B cell (primary cell): ENCODE measurements around the gene ATAD3C. TPM values are rescaled to one million over a fixed set of nuclear protein-coding genes. Genes with fewer than 3 reads are reported as not detected.

Experiments
- ATAC-seq: fragments of 200-7000 bp; cut with Tn5 transposase; one replicate; pipeline ENCODE4 v1.10.0; 2021; ENCODE audit warnings: low read depth, mild to moderate bottlenecking, moderate number of reproducible peaks, moderate library complexity
- CTCF ChIA-PET: fragments of 350-600 bp; sonication (Branson Sonifier 250); formaldehyde crosslinking; loops from one replicate; lab custom pipeline; 2021; ENCODE audit warnings: antibody characterized with exemption, inconsistent platforms; lab: Charles Lee
- POLR2A ChIA-PET: fragments of 350-600 bp; sonication (Branson Sonifier 250); formaldehyde crosslinking; loops from one replicate; lab custom pipeline; 2021; ENCODE audit warnings: antibody characterized with exemption; lab: Charles Lee
- DNase-seq: peaks from one replicate; pipeline ENCODE4 v3.0.0; 2013
- H2AFZ ChIP-seq: 2 replicates; pipeline ENCODE4 v1.6.1; 2012; ENCODE audit warnings: mild to moderate bottlenecking, low read depth, low read length; ENCODE audit not compliant: insufficient read depth, poor library complexity, severe bottlenecking
- H3K27ac ChIP-seq, 2 donors: 1 replicate in 1 of 2; 2 replicates in 1 of 2; pipeline ENCODE4 v1.5.1; 2012 to 2013; ENCODE audit warnings: low read length in 2 of 2, mild to moderate bottlenecking in 2 of 2, moderate library complexity in 1 of 2
- H3K27me3 ChIP-seq, 4 experiments: fragments of 200-600 bp in 1 of 4; sonication (generic) in 1 of 4; replicated peaks in 1 of 4; 1 replicate in 2 of 4; 2 replicates in 2 of 4; pipeline versions ENCODE4 v1.6.1 to v1.7.0; 2013 to 2016; ENCODE audit warnings: low read length in 3 of 4, mild to moderate bottlenecking in 2 of 4, mixed read lengths in 1 of 4, moderate library complexity in 1 of 4; ENCODE audit not compliant: insufficient read depth in 4 of 4, control insufficient read depth in 3 of 4; ENCODE audit errors: control extremely low read depth in 1 of 4
- H3K36me3 ChIP-seq, 2 experiments: replicated peaks in 1 of 2; 1 replicate in 1 of 2; 2 replicates in 1 of 2; pipeline versions ENCODE4 v1.6.1 to v1.7.1; 2013; ENCODE audit warnings: low read length in 1 of 2; ENCODE audit not compliant: insufficient read depth in 2 of 2, control insufficient read depth in 1 of 2; ENCODE audit errors: control extremely low read depth in 1 of 2, extremely low read depth in 1 of 2
- H3K4me1 ChIP-seq, 2 donors: fragments of 200-600 bp in 1 of 2; sonication (generic) in 1 of 2; 1 replicate in 1 of 2; 2 replicates in 1 of 2; pipeline versions ENCODE4 v1.5.1 to v1.6.1; 2013 to 2017; ENCODE audit warnings: low read length in 2 of 2; ENCODE audit not compliant: control insufficient read depth in 2 of 2, insufficient read depth in 2 of 2
- H3K4me2 ChIP-seq: replicated peaks from 2 replicates; pipeline ENCODE3; 2012; ENCODE audit warnings: mild to moderate bottlenecking, low read depth, low read length; ENCODE audit not compliant: poor library complexity, severe bottlenecking
- H3K4me3 ChIP-seq, 5 experiments: fragments of 200-600 bp in 1 of 5; sonication (generic) in 1 of 5; 1 replicate in 3 of 5; 2 replicates in 2 of 5; pipeline versions ENCODE4 v1.5.1 to v1.7.0; 2011 to 2016; ENCODE audit warnings: low read length in 4 of 5, mild to moderate bottlenecking in 4 of 5, low read depth in 2 of 5, control low read depth in 1 of 5, moderate library complexity in 1 of 5; ENCODE audit not compliant: insufficient read depth in 1 of 5; ENCODE audit errors: control extremely low read depth in 1 of 5, extremely low read depth in 1 of 5
- H3K79me2 ChIP-seq: fragments of 200-600 bp; sonication (generic); one replicate; pipeline ENCODE4 v1.6.0; 2016; ENCODE audit warnings: low read length; ENCODE audit not compliant: control insufficient read depth, insufficient read depth
- H3K9ac ChIP-seq: fragments of 200-600 bp; sonication (generic); 2 replicates; pipeline ENCODE4 v1.6.1; 2017; ENCODE audit warnings: mild to moderate bottlenecking, low read length, moderate library complexity
- H3K9me3 ChIP-seq, 3 donors: one replicate each; pipeline versions ENCODE4 v1.6.1 to v1.7.1; 2013; ENCODE audit warnings: low read length in 2 of 3; ENCODE audit not compliant: control insufficient read depth in 2 of 3, insufficient read depth in 1 of 3; ENCODE audit errors: control extremely low read depth in 1 of 3
- H4K20me1 ChIP-seq: 2 replicates; pipeline ENCODE4 v1.6.0; 2012; ENCODE audit warnings: mild to moderate bottlenecking, low read length; ENCODE audit not compliant: insufficient read depth, control insufficient read depth, poor library complexity, severe bottlenecking
- H3K27ac Mint-ChIP-seq: one replicate; pipeline ENCODE4 v1.8.0; 2021; ENCODE audit warnings: mixed read lengths
- H3K27me3 Mint-ChIP-seq: one replicate; pipeline ENCODE4 v1.8.0; 2021; ENCODE audit warnings: mixed read lengths
- H3K4me1 Mint-ChIP-seq: one replicate; pipeline ENCODE4 v1.8.0; 2021; ENCODE audit warnings: mixed read lengths
- H3K4me3 Mint-ChIP-seq: one replicate; pipeline ENCODE4 v1.8.0; 2021; ENCODE audit warnings: mixed read lengths
- H3K9me3 Mint-ChIP-seq: one replicate; pipeline ENCODE4 v1.8.0; 2022; ENCODE audit warnings: mixed read lengths; ENCODE audit not compliant: insufficient read depth
- CTCF ChIP-seq: fragments of 200-600 bp; IDR thresholded peaks from one replicate; pipeline ENCODE4 v1.8.0; 2022; ENCODE audit warnings: antibody characterized with exemption, mild to moderate bottlenecking
- EZH2 ChIP-seq: IDR thresholded peaks from 2 replicates; pipeline ENCODE4 v1.6.1; 2012; ENCODE audit warnings: borderline replicate concordance, low read depth, mild to moderate bottlenecking, moderate library complexity, low read length; ENCODE audit not compliant: insufficient read depth, poor library complexity, severe bottlenecking
- WGBS: methylation state at CpG from one replicate; pipeline ENCODE4 v1.1.5; 2013; ENCODE audit warnings: missing lambda C conversion rate; ENCODE audit not compliant: insufficient coverage; 5-methylcytosine and 5-hydroxymethylcytosine counted together
- intact Hi-C: fragments of 100-400 bp; cut with micrococcal nuclease; formaldehyde crosslinking; loops from one replicate; pipeline ENCODE4 v1.10.0; 2022
- polyA plus RNA-seq: library from polyadenylated mRNA; depleted of rRNA; stranded (reverse); fragments of >200 nt; gene quantifications from 2 replicates; pipeline ENCODE4 v1.2.3, GENCODE V29; 2012
- total RNA-seq, 2 donors: library from RNA; stranded (reverse); fragments of 120-200 nt in 1 of 2; gene quantifications; 1 replicate in 1 of 2; 2 replicates in 1 of 2; pipeline versions ENCODE4 v1.2.3 to v1.2.4, GENCODE V29; 2013 to 2022

ATAD3C gene
- total and polyA plus RNA-seq, 2 donors (not counting 1 experiment from before 2014, with no cell fraction given): 0.20 to 1.1 TPM

GRCh38 chr1:1461721-1462317 is 12.3 kb downstream of the ATAD3C start:
- Histone ChIP-seq H2AFZ (peak overlapping the region; percentile 51), H3K27me3 (peaks cover 0 to 16% (median 0%) of the 10 kb centered on the region in 4 experiments), H3K79me2 (no peaks in the 10 kb centered on the region), H3K9ac (peak overlapping the region; percentile 35), H3K4me1 (peaks cover 0 to 12% of the 10 kb centered on the region in 2 donors), H3K27ac (peak overlapping the region in 1 of 2 donors; percentile 3), H3K4me3 (peak overlapping the region in 1 of 5 experiments; percentile 38), H4K20me1 (no peaks in the 10 kb centered on the region), H3K4me2 (peak overlapping the region; percentile 45), H3K9me3 (peaks cover 0 to 4% (median 0%) of the 10 kb centered on the region in 3 donors), H3K36me3 (no peaks in the 10 kb centered on the region)
- intact Hi-C loops: no loop called here
- Mint-ChIP-seq H3K4me1 (peaks cover 2% of the 10 kb centered on the region), H3K27ac (no peak overlapping the region), H3K27me3 (no peaks in the 10 kb centered on the region), H3K9me3 (no peaks in the 10 kb centered on the region), H3K4me3 (peak overlapping the region; percentile 45)
- ChIA-PET CTCF (no interaction called here), POLR2A (interaction anchor here (0.6 kb wide), 1 partner anchor 1186 kb away, joined by 6 read pairs; no protein-coding TSS in a partner anchor)
- TF ChIP-seq EZH2: no peak
- TF ChIP-seq CTCF: no peak
- ATAC-seq (no peak), DNase-seq (no peak)
- WGBS: 81% methylated on average over 17 of the region's 18 CpGs

GRCh38 chr1:1462318-1462966 is 13.0 kb downstream of the ATAD3C start:
- ChIA-PET POLR2A (interaction anchor here (0.6 kb wide), 1 partner anchor 1186 kb away, joined by 6 read pairs; no protein-coding TSS in a partner anchor), CTCF (no interaction called here)
- Histone ChIP-seq H3K4me3 (peak overlapping the region in 3 of 5 experiments; percentile 7 to 38 (median 18)), H3K4me2 (peak overlapping the region; percentile 45), H3K27ac (peak overlapping the region in 1 of 2 donors; percentile 3), H3K9me3 (peaks cover 0 to 4% (median 0%) of the 10 kb centered on the region in 3 donors), H4K20me1 (no peaks in the 10 kb centered on the region), H3K9ac (peak overlapping the region; percentile 35), H3K79me2 (no peaks in the 10 kb centered on the region), H3K4me1 (peaks cover 0 to 12% of the 10 kb centered on the region in 2 donors), H3K27me3 (peaks cover 0 to 16% (median 0%) of the 10 kb centered on the region in 4 experiments), H3K36me3 (no peaks in the 10 kb centered on the region), H2AFZ (peak overlapping the region; percentile 51)
- H3K4me1 Mint-ChIP-seq: peaks cover 2% of the 10 kb centered on the region
- peak; percentile 68 for ATAC-seq
- no peaks in the 10 kb centered on the region for H3K9me3 Mint-ChIP-seq
- WGBS: 68% methylated on average over 26 of the region's 26 CpGs
- intact Hi-C loops: no loop called here
- peak; percentile 56 for DNase-seq
- H3K4me3 Mint-ChIP-seq: peak overlapping the region; percentile 45
- H3K27me3 Mint-ChIP-seq: no peaks in the 10 kb centered on the region
- TF ChIP-seq CTCF (no peak), EZH2 (no peak)
- no peak overlapping the region for H3K27ac Mint-ChIP-seq
